Measurements from ENCODE around the gene PXDN. TPM values are rescaled to one million over a fixed set of nuclear protein-coding genes. Genes with fewer than 3 reads are reported as not detected.

PXDN gene
- total and polyA plus RNA-seq, 2 donors (not counting 3 experiments of a cell fraction or from before 2014, with no cell fraction given), result 231 to 308 TPM

GRCh38 chr2:1665761-1666505 is 78.4 kb downstream of the PXDN start:
- H3K4me2 ChIP-seq (ENCODE audit: insufficient read depth, low read length), result no peak overlapping the region
- ChIA-PET CTCF (interaction anchor here (1.0 to 2.4 kb wide), 2 partner anchors 10 to 75 kb away, joined by 3 to 5 read pairs; no protein-coding TSS in a partner anchor), POLR2A (no interaction called here)
- no peaks in the 10 kb centered on the region for H3K27me3 ChIP-seq (ENCODE audit: control insufficient read depth in 2 of 2, insufficient read depth in 2 of 2, low read length in 2 of 2)
- no peak overlapping the region for H3K4me3 ChIP-seq (replicated peaks in 1 of 3; ENCODE audit: insufficient read depth in 1 of 3, low read depth in 1 of 3, low read length in 3 of 3)
- H3K36me3 ChIP-seq (ENCODE audit: control insufficient read depth in 2 of 2, extremely low read depth in 1 of 2, insufficient read depth in 2 of 2, low read length in 2 of 2), result peaks cover 11 to 41% of the 10 kb centered on the region in 2 experiments
- no peak overlapping the region for H3K27ac ChIP-seq (ENCODE audit: insufficient read depth, low read depth, low read length)
- H3K9me3 ChIP-seq (replicated peaks; ENCODE audit: control insufficient read depth, insufficient read depth, low read length), result no peaks in the 10 kb centered on the region
- BruUV-seq (replicated peaks), result no TSS peak
- H4K20me1 ChIP-seq (replicated peaks; ENCODE audit: control insufficient read depth, extremely low read depth, insufficient read depth, low read length), result no peaks in the 10 kb centered on the region
- no peaks in the 10 kb centered on the region for H3K9me1 ChIP-seq (replicated peaks; ENCODE audit: control insufficient read depth, extremely low read depth, insufficient read depth, low read length)
- intact Hi-C loops (cut with micrococcal nuclease), result loop anchor here (10.0 kb wide), 1 partner anchor 929 kb away; no protein-coding TSS in a partner anchor
- no peaks in the 10 kb centered on the region for H3K4me1 ChIP-seq (ENCODE audit: control insufficient read depth, extremely low read depth, insufficient read depth, low read length)
- TF ChIP-seq EZH2 (IDR thresholded peaks at IDR 0.05; ENCODE audit: borderline replicate concordance, low read depth, low read length, severe bottlenecking), result no peak
- TF ChIP-seq GATA2 (IDR thresholded peaks at IDR 0.05; ENCODE audit: insufficient read depth, insufficient read length, low read depth, low read length), result no peak
- TF ChIP-seq MYC (IDR thresholded peaks at IDR 0.05; ENCODE audit: low read depth, low read length), result no peak
- TF ChIP-seq FOS (IDR thresholded peaks at IDR 0.05; ENCODE audit: borderline replicate concordance, insufficient read depth, low read length), result no peak
- no peak for TF ChIP-seq CTCF (IDR thresholded peaks at IDR 0.05; ENCODE audit: extremely low read depth in 1 of 2, insufficient read depth in 1 of 2, low read depth in 1 of 2, low read length in 2 of 2)
- TF ChIP-seq POLR2A (IDR thresholded peaks at IDR 0.05; ENCODE audit: low read depth, low read length), result no peak
- TF ChIP-seq MAX (IDR thresholded peaks at IDR 0.05; ENCODE audit: insufficient read depth, insufficient read length), result no peak
- TF ChIP-seq JUN (IDR thresholded peaks at IDR 0.05; ENCODE audit: borderline replicate concordance, insufficient read depth, insufficient read length, low read depth), result no peak
- no peak for TF ChIP-seq POLR2AphosphoS5 (IDR thresholded peaks at IDR 0.05; ENCODE audit: insufficient read depth, low read depth, low read length)
- DNase-seq (ENCODE audit: low read depth, low spot score) (no peak), FAIRE-seq (no peak)
- dilution Hi-C loops (cut with MboI; ENCODE audit: extremely low pct_ligation_motif_present, low sequenced_read_pairs), result no loop called here
- H2AFZ ChIP-seq (ENCODE audit: low read depth, low read length), result no peak overlapping the region
- no peaks in the 10 kb centered on the region for H3K79me2 ChIP-seq (ENCODE audit: control insufficient read depth, insufficient read depth, low read length)
- H3K9ac ChIP-seq (replicated peaks; ENCODE audit: extremely low read depth, insufficient read depth, low read length), result no peak overlapping the region
